Astrocyte of the cerebellum (primary cell): Measurements from ENCODE around the gene PPCS.
"Not testable (repeated sequence)": the region's sequence is repeated elsewhere in the genome, so short reads cannot be mapped to it uniquely, and the experiment has no call there.

Source experiments
- DNase-seq: peaks from one replicate; pipeline ENCODE4 v3.0.0-alpha.2; 2011; ENCODE audit warnings: low read depth
- H3K4me3 ChIP-seq: 2 replicates; pipeline ENCODE4 v1.5.1; 2011; ENCODE audit warnings: mild to moderate bottlenecking, low read depth, low read length, moderate library complexity
- CTCF ChIP-seq: IDR thresholded peaks from 2 replicates; pipeline ENCODE4 v1.5.1; 2012; ENCODE audit warnings: low read length, low read depth, moderate library complexity, mild to moderate bottlenecking; ENCODE audit errors: missing control alignments
- in situ Hi-C: cut with HindIII; loops from 2 replicates; pipeline ENCODE4 v1.10.0; 2017; ENCODE audit warnings: low sequenced_read_pairs

PPCS gene

GRCh38 chr1:42462828-42463763, 6.8 kb downstream of the PPCS start, which contains the start of gene CCDC30:
Gene CCDC30, plus strand, starts transcription at chr1:42463286. Its CDS starts 17,266 bp downstream, at chr1:42480552.
- H3K4me3 ChIP-seq, result peak within 1 kb of the TSS; percentile 74
- TF ChIP-seq CTCF, result no peak
- in situ Hi-C loops, result no loop called here
- DNase-seq, result peak; percentile 97

GRCh38 chr1:42463921-42464320, 7.6 kb downstream of the PPCS start:
- in situ Hi-C loops, result no loop called here
- DNase-seq, result no peak
- H3K4me3 ChIP-seq, result peak overlapping the region; percentile 74
- no peak for TF ChIP-seq CTCF

- in situ Hi-C loops, result no loop called here
- TF ChIP-seq CTCF, result no peak
- H3K4me3 ChIP-seq, result no peak overlapping the region
- no peak for DNase-seq
Observed at GRCh38 chr1:42466030-42466429, 9.7 kb downstream of the PPCS start.

GRCh38 chr1:42469727-42470126, 13.4 kb downstream of the PPCS start:
- no peak for TF ChIP-seq CTCF
- in situ Hi-C loops, result loop anchor here (5.0 kb wide), 1 partner anchor 78 kb away; no protein-coding TSS in a partner anchor
- H3K4me3 ChIP-seq, result no peak overlapping the region
- DNase-seq, result no peak

GRCh38 chr1:42476605-42477004, 20.3 kb downstream of the PPCS start:
- no peak overlapping the region for H3K4me3 ChIP-seq
- DNase-seq, result no peak
- in situ Hi-C loops, result no loop called here
- no peak for TF ChIP-seq CTCF

- H3K4me3 ChIP-seq, DNase-seq, in situ Hi-C loops: not testable (repeated sequence)
Observed at GRCh38 chr1:42477354-42477753, 21.0 kb downstream of the PPCS start.

- DNase-seq, result no peak
- no peak for TF ChIP-seq CTCF
- in situ Hi-C loops, result no loop called here
- H3K4me3 ChIP-seq, result no peak overlapping the region
Observed at GRCh38 chr1:42477775-42478174, 21.4 kb downstream of the PPCS start.
